Heart left ventricle (tissue), 16 donors: Measurements from ENCODE around the gene TMEM198. TPM values are rescaled to one million over a fixed set of nuclear protein-coding genes. Genes with fewer than 3 reads are reported as not detected.
A peak's percentile ranks its signal among the peaks of the same experiment; 100 is the strongest.

Experiments used
- ATAC-seq, 4 donors: fragments of 200-7000 bp; cut with Tn5 transposase; one replicate each; pipeline ENCODE4 v1.9.1; 2020 to 2022; ENCODE audit warnings: moderate library complexity in 4 of 4, mild to moderate bottlenecking in 3 of 4, moderate number of reproducible peaks in 1 of 4
- DNase-seq, 5 donors: peaks; one replicate each; pipeline ENCODE4 v3.0.0-alpha.2; 2020
- H3K27ac ChIP-seq, 12 donors: fragments of 200-600 bp; sonication (generic) in 4 of 12; one replicate each; pipeline versions ENCODE4 v1.5.0 to v1.8.0; 2016 to 2022; ENCODE audit warnings: mild to moderate bottlenecking in 2 of 12
- H3K27me3 ChIP-seq, 9 donors: fragments of 200-600 bp; sonication (generic) in 2 of 9; one replicate each; pipeline versions ENCODE4 v1.5.1 to v1.8.0; 2016 to 2022; ENCODE audit warnings: mild to moderate bottlenecking in 3 of 9
- H3K36me3 ChIP-seq, 9 donors: fragments of 200-600 bp; sonication (generic) in 2 of 9; one replicate each; pipeline versions ENCODE4 v1.5.0 to v1.8.0; 2018 to 2022; ENCODE audit warnings: mild to moderate bottlenecking in 2 of 9
- H3K4me1 ChIP-seq, 12 donors: fragments of 200-600 bp; sonication (generic) in 4 of 12; one replicate each; pipeline versions ENCODE4 v1.5.0 to v1.8.0; 2016 to 2022; ENCODE audit warnings: mild to moderate bottlenecking in 3 of 12
- H3K4me3 ChIP-seq, 12 donors: fragments of 200-600 bp; sonication (generic) in 4 of 12; one replicate each; pipeline versions ENCODE4 v1.5.0 to v1.8.0; 2017 to 2022; ENCODE audit warnings: mild to moderate bottlenecking in 9 of 12, moderate library complexity in 4 of 12
- H3K9me3 ChIP-seq, 12 donors: fragments of 200-600 bp; sonication (generic) in 4 of 12; one replicate each; pipeline versions ENCODE4 v1.5.0 to v1.8.0; 2016 to 2022; ENCODE audit warnings: mild to moderate bottlenecking in 1 of 12
- POLR2A ChIP-seq, 2 donors: fragments of 450-650 bp; IDR thresholded peaks; one replicate each; pipeline ENCODE4 v1.6.1; 2017; ENCODE audit warnings: antibody characterized with exemption in 2 of 2, mild to moderate bottlenecking in 2 of 2, moderate library complexity in 2 of 2
- WGBS, 4 donors: extraction: QIAGEN DNeasy Blood & Tissue Kit in 2 of 4; methylation state at CpG; one replicate each; pipeline versions ENCODE4 v1.1.5 to v1.1.7; 2013 to 2018; 5-methylcytosine and 5-hydroxymethylcytosine counted together
- intact Hi-C, 10 donors: fragments of 100-400 bp; cut with DNase I; formaldehyde crosslinking; loops; one replicate each; pipeline versions ENCODE4 v1.11.1 to v1.14.2; 2022
- polyA plus RNA-seq, 2 donors: library from polyadenylated mRNA; stranded (reverse); fragments of 200-250 nt; gene quantifications; one replicate each; pipeline ENCODE4 v1.2.3, GENCODE V29; 2013
- total RNA-seq, 9 donors: library from RNA; depleted of rRNA in 2 of 9; stranded (reverse); fragments of >200 nt in 2 of 9; fragmentation: NEBNext Ultra II Directional in 3 of 9; extraction: Animal tissue kit (Norgen Biotek cat#: 25700) in 3 of 9; gene quantifications; one replicate each; pipeline versions ENCODE4 v1.1.0 to v1.2.4, GENCODE V29; 2016 to 2023
- TF ChIP-seq, protein P1 (sequence below), 12 donors: fragments of 200-600 bp; sonication (generic) in 4 of 12; IDR thresholded peaks; one replicate each; pipeline versions ENCODE4 v1.5.0 to v1.8.0; 2018 to 2022; ENCODE audit warnings: antibody characterized with exemption in 12 of 12, mild to moderate bottlenecking in 5 of 12
- donor health status: ischemic (EF 13 %, LVEDD 7.1; RV severe dilation, severe dysfunction).
- donor health status: healthy with polysubstance abuse.
- donor health status: DM: no; HTN: yes; CAD: no.
- donor health status: DM: no; HTN: no; CAD: no.
- donor health status: ischemic (EF 25% LVEDD 6.9; RV normal size, moderate dysfunction).
- donor health status: ischemic (EF 25% LVEDD 5.7; RV mildly dilated, moderate dysfunction).
- donor health status: healthy.
- donor health status: DM: yes; HTN: yes; CAD: no.
- donor health status: ischemic (EF 35%, LVEDD 5.7; RV mildly dilated, moderate dysfunction).
- donor health status: nonischemic (EF 11% LVEDD 7.7; RV severe dilation, severe dysfunction).
- donor health status: DM: yes; HTN: yes; CAD: no.
- donor health status: PGD.
- donor health status: ischemic (EF 29% LVEDD 5.4; RV normal size, mild dysfunction).
- donor health status: nonischemic (EF 23%, LVEDD 6.1; RV moderate dilation, normal function).

Gene TMEM198
- total and polyA plus RNA-seq, 11 donors, result 0.65 to 10.2 (median 2.3) TPM

- peaks cover 0 to 32% (median 27%) of the 10 kb centered on the region in 9 donors for H3K36me3 ChIP-seq
- peaks cover 0 to 36% (median 18%) of the 10 kb centered on the region in 12 donors for H3K4me1 ChIP-seq
- no peaks in the 10 kb centered on the region for H3K9me3 ChIP-seq
- 42 to 54% (median 48%) methylated on average over 10 to 14 of the region's 15 CpGs for WGBS, 4 donors
- intact Hi-C loops, result loop anchor here in 1 of 10 donors (5.0 kb wide), 1 partner anchor 149 kb away; no protein-coding TSS in a partner anchor
- TF ChIP-seq POLR2A (IDR thresholded peaks at IDR 0.05), result no peak
- TF ChIP-seq, protein P1, sequence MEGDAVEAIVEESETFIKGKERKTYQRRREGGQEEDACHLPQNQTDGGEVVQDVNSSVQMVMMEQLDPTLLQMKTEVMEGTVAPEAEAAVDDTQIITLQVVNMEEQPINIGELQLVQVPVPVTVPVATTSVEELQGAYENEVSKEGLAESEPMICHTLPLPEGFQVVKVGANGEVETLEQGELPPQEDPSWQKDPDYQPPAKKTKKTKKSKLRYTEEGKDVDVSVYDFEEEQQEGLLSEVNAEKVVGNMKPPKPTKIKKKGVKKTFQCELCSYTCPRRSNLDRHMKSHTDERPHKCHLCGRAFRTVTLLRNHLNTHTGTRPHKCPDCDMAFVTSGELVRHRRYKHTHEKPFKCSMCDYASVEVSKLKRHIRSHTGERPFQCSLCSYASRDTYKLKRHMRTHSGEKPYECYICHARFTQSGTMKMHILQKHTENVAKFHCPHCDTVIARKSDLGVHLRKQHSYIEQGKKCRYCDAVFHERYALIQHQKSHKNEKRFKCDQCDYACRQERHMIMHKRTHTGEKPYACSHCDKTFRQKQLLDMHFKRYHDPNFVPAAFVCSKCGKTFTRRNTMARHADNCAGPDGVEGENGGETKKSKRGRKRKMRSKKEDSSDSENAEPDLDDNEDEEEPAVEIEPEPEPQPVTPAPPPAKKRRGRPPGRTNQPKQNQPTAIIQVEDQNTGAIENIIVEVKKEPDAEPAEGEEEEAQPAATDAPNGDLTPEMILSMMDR (IDR thresholded peaks at IDR 0.05), result no peak
- H3K27me3 ChIP-seq, result peaks cover 0 to 12% (median 2%) of the 10 kb centered on the region in 9 donors
- ATAC-seq (no peak), DNase-seq (no peak)
- no peak overlapping the region for H3K4me3 ChIP-seq
- peak overlapping the region in 2 of 12 donors; percentile 29 for H3K27ac ChIP-seq
These were observed 6.0 kb upstream of the TMEM198 start for GRCh38 chr2:219537657-219538488.

- Histone ChIP-seq H3K27ac (peak overlapping the region in 2 of 12 donors; percentile 29), H3K9me3 (no peaks in the 10 kb centered on the region), H3K4me1 (peaks cover 0 to 42% (median 21%) of the 10 kb centered on the region in 12 donors), H3K36me3 (peaks cover 0 to 32% (median 27%) of the 10 kb centered on the region in 9 donors), H3K4me3 (no peak overlapping the region), H3K27me3 (peaks cover 0 to 12% (median 0%) of the 10 kb centered on the region in 9 donors)
- no peak for TF ChIP-seq POLR2A (IDR thresholded peaks at IDR 0.05)
- TF ChIP-seq, protein P1 (IDR thresholded peaks at IDR 0.05), result no peak
- intact Hi-C loops, result loop anchor here in 1 of 10 donors (5.0 kb wide), 1 partner anchor 149 kb away; no protein-coding TSS in a partner anchor
- DNase-seq (no peak), ATAC-seq (no peak)
- 35 to 48% (median 43%) methylated on average over 6 of the region's 6 CpGs for WGBS, 4 donors
These were observed 5.3 kb upstream of the TMEM198 start for GRCh38 chr2:219538504-219538951.

- peaks cover 0 to 46% (median 26%) of the 10 kb centered on the region in 12 donors for H3K4me1 ChIP-seq
- H3K27me3 ChIP-seq, result peaks cover 0 to 13% (median 0%) of the 10 kb centered on the region in 9 donors
- WGBS, 4 donors, result 87 to 91% (median 88%) methylated on average over 22 to 32 of the region's 32 CpGs
- TF ChIP-seq, protein P1 (IDR thresholded peaks at IDR 0.05), result no peak
- no peak for TF ChIP-seq POLR2A (IDR thresholded peaks at IDR 0.05)
- no peak overlapping the region for H3K4me3 ChIP-seq
- ATAC-seq (no peak), DNase-seq (no peak)
- H3K36me3 ChIP-seq, result peaks cover 0 to 32% (median 27%) of the 10 kb centered on the region in 9 donors
- intact Hi-C loops, result loop anchor here in 1 of 10 donors (5.0 kb wide), 1 partner anchor 148 kb away; no protein-coding TSS in a partner anchor
- H3K27ac ChIP-seq, result peak overlapping the region in 1 of 12 donors; percentile 29
- H3K9me3 ChIP-seq, result no peaks in the 10 kb centered on the region
These were observed 4.7 kb upstream of the TMEM198 start for GRCh38 chr2:219538956-219539788.
